ENCODE measurements around the gene MDGA2.

MDGA2 gene

DNA sequence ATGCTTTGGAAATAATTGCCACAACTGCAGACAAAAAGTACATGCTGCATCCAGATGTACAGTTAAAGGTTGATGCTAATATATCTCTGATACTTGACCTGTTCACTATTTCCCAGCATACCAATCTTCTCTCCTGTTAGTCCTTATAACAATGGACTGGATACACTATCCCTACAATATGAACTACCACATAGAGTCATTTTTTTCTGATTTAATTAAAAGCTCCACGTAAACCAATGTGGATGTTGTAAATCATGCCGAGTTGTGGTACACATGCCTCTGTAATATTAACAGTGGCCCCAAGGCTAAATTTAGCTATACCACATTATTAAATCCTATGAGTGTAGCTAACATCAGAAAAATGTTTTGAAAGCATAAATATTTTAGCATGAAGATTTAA is 554.8 kb downstream of the MDGA2 start:
- DNase-seq (ENCODE audit: low spot score) = no peak

- DNase-seq (ENCODE audit: low spot score) = no peak
Observed at GRCh38 chr14:47103771-47104170, 571.6 kb downstream of the MDGA2 start.

- no peak for DNase-seq (ENCODE audit: low spot score)
Observed at GRCh38 chr14:47102472-47102871, 572.9 kb downstream of the MDGA2 start.

DNA sequence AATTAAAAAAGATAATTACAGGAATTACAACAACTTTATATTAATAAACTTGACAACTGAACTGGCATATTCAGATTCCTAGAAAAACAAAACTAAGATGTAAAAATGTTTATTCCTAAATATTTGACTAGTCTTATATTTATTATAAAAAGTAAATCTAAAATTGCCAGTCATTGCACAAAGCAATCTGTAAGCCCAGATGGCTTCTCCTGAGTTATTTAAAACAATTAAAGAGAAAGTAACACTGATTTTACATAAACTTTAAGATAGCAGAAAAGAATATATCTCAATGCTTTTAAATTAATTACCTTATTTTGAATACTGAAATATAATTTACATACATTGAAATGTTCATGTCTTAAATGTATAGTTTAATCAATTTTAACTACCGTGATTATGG is 589.7 kb downstream of the MDGA2 start:
- DNase-seq (ENCODE audit: low spot score) = no peak

DNA sequence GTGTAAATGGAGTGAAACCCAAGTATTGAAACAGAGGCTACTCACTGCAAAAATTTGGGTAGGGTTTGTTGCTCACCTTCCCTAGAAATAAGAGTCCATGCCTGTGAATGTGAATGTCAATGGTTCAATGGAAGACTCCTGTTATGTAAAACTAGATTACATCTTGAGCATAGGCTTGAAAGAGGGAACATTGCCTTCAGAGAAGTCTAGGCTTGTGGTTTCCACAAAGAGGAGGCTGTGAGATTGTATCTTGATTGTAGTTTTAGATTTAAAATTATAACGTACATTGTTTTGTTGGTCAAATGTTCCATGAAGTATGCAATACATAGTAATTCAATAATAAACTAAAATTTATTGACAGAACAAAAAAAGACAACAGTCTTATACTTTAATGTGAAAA is 610.1 kb downstream of the MDGA2 start:
- no peak for DNase-seq (ENCODE audit: low spot score)

DNA sequence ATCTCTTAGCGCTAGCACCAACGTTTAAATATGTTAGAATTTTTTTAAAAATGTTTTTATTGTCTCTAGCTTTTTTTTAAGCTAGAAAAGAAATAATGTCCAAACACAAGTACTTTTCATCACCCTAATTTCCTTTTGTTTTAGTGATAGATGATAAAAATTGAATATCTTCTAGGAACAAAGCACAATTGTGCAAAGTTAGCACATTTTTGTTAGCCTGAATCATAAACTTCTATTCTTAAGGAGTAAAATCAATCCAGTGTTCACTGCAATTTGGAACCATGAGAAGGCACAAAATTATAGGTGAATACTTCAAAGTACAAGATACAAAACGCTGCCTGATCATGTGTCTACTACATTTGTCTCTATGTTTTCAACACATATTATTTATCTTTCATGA is 615.4 kb downstream of the MDGA2 start:
- no peak for DNase-seq (ENCODE audit: low spot score)

DNA sequence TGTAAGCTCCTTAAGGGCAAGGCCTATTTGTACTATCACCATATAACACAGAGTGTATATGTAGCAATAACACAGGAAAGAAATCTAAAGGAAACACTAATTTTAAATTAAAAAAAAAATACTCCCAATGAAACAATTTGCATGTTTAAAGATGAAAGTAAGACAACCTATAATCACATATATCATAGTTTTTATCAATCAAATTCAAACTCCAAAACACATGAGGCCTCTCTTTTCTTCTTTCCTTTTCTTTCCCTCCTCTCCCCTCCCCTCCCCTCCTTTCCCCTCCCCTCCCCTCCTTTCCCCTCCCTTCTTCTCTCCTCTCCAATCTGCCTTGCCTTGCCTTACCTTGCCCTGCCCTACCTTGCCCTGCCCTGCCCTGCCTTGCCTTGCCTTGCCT is 618.0 kb downstream of the MDGA2 start:
- DNase-seq (ENCODE audit: low spot score) = no peak

DNA sequence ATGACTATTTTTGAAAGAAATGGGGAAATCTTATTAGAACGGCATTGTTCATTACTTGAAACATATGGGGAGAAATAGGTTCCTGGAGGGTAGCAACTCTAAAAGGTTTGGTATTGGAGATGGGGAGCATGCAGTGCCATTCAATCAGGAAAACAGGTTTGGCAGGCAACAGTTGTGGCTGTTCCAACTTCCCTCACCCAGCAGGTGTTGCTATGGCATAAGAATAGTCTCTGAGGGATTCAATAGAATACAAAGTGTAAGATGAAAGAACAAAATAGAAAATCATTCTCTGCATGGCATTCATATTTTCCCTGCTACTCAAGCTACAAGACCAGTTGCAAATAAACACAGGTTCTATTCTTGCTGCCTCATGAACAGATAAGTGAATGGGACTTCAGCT is 630.6 kb downstream of the MDGA2 start:
- no peak for DNase-seq (ENCODE audit: low spot score)

- DNase-seq (ENCODE audit: low spot score) = no peak
Observed at GRCh38 chr14:47040550-47040949, 634.9 kb downstream of the MDGA2 start.

- no peak for DNase-seq (ENCODE audit: low spot score)
Observed at GRCh38 chr14:47039336-47039735, 636.1 kb downstream of the MDGA2 start.

DNA sequence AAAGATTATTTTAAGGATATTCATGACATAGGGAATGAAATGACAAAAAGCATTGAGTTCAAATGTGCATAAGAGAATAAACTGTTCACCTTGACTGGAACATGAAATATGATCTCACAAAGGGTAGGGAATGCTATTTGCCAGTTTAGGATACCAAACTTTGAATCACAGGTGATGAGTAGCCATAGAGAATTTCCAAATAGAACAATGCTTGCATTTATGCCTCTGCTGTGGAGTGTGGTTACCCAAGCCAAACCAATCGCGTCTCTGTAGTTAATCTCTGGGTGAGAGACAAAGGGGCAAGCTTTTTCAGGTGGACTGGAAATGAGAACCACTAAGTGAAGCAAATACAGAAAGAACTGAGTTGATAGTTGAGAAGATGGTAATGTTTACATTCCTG is 652.7 kb downstream of the MDGA2 start:
- no peak for DNase-seq (ENCODE audit: low spot score)

DNA sequence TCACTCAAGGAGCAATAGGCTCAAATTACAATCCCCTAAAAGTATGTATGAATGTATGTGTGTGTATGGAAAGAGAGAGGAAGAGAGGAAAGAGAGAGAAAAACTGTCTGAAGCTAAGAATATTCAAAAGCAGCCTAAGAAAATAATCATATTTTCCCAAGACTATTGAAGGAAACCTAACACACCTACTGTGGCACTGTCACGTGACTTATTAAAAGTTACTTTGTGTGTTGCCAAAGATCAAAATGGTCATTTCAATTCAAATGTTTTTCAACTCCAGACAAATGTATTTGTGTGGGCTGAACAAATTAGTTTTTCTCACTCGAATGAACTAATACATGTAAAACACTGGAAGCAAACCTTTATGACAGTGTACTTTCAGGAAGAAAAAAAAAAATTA is 654.9 kb downstream of the MDGA2 start:
- DNase-seq (ENCODE audit: low spot score) = no peak

- no peak for DNase-seq (ENCODE audit: low spot score)
Observed at GRCh38 chr14:47012533-47013280, 662.7 kb downstream of the MDGA2 start.

GRCh38 chr14:47009615-47010014 is 665.8 kb downstream of the MDGA2 start:
- no peak for DNase-seq (ENCODE audit: low spot score)

DNA sequence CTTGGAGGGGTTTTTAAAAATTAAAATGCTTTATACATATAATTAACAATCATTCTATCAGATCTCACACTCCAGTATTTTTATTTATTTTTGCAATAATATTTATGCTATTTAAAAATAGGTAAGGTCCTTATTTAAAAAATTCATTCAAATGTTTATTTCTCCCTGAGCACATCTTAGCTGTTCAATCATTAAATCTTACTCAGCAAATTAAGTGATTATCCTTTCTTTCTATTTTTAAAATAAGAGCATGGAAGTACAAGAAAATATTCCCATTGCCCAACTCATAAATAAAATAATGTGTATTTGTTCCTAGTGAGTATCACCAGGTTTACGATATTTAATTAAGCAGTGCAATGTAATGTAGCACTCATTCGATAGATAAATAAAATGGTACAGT is 666.7 kb downstream of the MDGA2 start:
- no peak for DNase-seq (ENCODE audit: low spot score)

DNA sequence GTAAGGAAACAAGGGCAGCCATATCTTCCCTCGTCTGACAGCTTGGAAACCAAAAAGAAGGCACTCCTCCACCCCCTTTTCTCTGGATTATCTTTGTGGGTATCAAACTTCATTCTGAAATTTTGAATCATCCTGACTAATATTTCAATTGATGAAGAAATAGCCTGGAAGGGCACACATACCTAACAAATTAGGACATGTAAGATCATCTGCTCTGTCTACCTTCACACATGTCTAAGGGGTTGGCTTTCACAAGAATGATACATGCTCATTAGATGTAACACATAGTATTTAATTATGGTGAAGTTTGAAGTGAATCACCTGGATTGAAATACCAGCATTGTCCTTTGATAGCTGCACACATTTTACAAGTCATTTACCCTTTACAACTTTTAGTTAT is 675.7 kb downstream of the MDGA2 start:
- no peak for DNase-seq (ENCODE audit: low spot score)

GRCh38 chr14:46989566-46989965 is 685.8 kb downstream of the MDGA2 start:
- DNase-seq (ENCODE audit: low spot score) = no peak

GRCh38 chr14:46988312-46988711 is 687.1 kb downstream of the MDGA2 start:
- DNase-seq (ENCODE audit: low spot score) = no peak

DNA sequence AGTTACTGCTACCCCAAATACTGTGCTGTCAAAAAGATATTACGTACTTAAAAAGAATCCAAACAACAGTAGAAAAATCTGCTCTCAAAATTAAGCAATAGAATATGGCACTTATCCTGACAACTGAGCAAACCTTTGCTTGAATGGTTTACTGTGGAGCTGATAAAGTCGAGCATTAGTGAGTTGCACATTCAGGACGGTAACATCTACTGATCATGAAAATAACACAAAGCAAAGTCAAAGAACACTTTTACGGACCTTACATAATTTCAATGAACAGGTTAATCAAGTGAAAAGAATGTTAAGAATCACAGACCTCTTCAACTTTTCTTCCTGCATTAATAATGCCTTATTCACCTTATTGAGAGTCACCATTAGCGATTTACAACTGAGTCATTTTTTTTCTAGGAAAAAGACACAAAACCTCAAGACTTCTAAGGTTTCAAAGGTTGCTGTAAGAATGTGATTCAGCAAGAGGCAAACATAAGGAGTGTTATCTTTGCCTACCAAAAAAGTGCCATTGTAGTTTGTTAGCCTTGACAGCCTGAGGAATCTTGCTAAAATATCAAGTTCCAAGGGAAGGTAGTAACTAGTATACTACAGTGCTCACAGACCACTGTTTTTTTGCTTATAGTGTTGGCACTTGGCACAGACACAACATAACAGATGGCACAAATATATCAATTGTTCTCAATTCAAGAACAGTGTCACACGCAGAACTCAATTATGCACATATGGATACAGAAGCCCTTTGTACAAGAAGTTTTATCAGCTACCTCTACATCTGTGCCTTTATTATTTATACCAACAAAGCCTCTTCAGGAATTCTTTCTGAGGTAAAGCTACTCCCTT is 689.6 kb downstream of the MDGA2 start:
- DNase-seq (ENCODE audit: low spot score) = no peak

- DNase-seq (ENCODE audit: low spot score) = no peak
Observed at GRCh38 chr14:46973295-46973694, 702.1 kb downstream of the MDGA2 start.

DNA sequence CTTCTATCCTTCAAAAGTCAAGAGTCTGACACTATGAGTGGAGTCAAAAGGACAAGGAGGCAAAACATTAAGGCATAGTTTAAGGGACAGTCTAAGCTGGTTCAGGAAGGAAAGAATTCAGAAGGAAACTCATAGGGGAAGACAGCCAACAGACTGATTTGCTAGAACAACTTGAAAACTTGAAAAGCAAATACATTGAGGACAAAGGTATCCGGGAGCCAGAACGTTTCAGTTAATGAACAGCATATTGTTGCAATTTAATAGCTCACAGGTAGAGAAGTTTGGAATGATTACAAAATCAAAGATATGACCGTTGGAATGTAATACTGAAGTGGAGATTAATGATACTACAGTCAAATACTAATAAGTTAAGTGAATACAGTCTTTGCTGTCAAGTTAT is 711.0 kb downstream of the MDGA2 start:
- no peak for DNase-seq (ENCODE audit: low spot score)

GRCh38 chr14:46951103-46951502 is 724.3 kb downstream of the MDGA2 start:
- DNase-seq (ENCODE audit: low spot score) = no peak

- DNase-seq (ENCODE audit: low spot score) = no peak
Observed at GRCh38 chr14:46940611-46941010, 734.8 kb downstream of the MDGA2 start.

GRCh38 chr14:46920542-46920941 is 754.9 kb downstream of the MDGA2 start:
- no peak for DNase-seq (ENCODE audit: low spot score)

All from AG20443 (cell line).